Stimulated activated naive CD8-positive, alpha-beta T cell treated with anti-CD3 and anti-CD28 coated beads, Interleukin-15, Interleukin-2, amounts not matched to agents 100 ng/mL and 50 ng/mL, for 24 hours (primary cell): ENCODE results near the gene SPATS1.
"Not testable (repeated sequence)": the region's sequence is repeated elsewhere in the genome, so short reads cannot be mapped to it uniquely, and the experiment has no call there.

Experiments
- H3K27ac Mint-ChIP-seq: one replicate; pipeline ENCODE4 v1.8.0; 2021; ENCODE audit warnings: mild to moderate bottlenecking, mixed read lengths
- H3K27me3 Mint-ChIP-seq: one replicate; pipeline ENCODE4 v1.8.0; 2021; ENCODE audit warnings: mixed read lengths
- H3K36me3 Mint-ChIP-seq: one replicate; pipeline ENCODE4 v1.8.0; 2021; ENCODE audit warnings: low read depth, mixed read lengths
- H3K4me1 Mint-ChIP-seq: one replicate; pipeline ENCODE4 v1.8.0; 2021; ENCODE audit warnings: low read depth, mixed read lengths
- H3K4me3 Mint-ChIP-seq: one replicate; pipeline ENCODE4 v1.8.0; 2021; ENCODE audit warnings: mild to moderate bottlenecking, mixed read lengths
- H3K9me3 Mint-ChIP-seq: one replicate; pipeline ENCODE4 v1.8.0; 2021; ENCODE audit warnings: mixed read lengths

The SPATS1 gene

GRCh38 chr6:44349904-44350649, 7.6 kb downstream of the SPATS1 start:
- Mint-ChIP-seq H3K9me3 (no peaks in the 10 kb centered on the region), H3K36me3 (no peaks in the 10 kb centered on the region), H3K27me3 (no peaks in the 10 kb centered on the region), H3K4me1 (no peaks in the 10 kb centered on the region), H3K27ac (no peak overlapping the region), H3K4me3 (no peak overlapping the region)

DNA sequence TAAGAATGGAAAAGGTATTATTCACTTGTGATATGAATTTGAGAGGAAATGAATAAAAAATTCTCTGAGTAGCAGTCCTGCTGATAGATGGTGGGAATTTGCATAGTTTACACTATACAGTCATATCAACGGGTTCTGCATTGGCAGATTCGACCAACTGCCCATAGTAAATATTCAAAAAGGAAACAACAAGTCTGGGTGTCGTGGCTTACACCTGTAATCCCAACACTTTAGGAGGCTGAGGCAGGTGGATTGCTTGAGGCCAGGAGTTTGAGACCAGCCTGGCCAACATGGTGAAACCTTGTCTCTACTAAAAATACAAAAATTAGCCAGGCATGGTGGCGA, 8.2 kb downstream of the SPATS1 start:
- H3K4me1 Mint-ChIP-seq, H3K4me3 Mint-ChIP-seq, H3K9me3 Mint-ChIP-seq, H3K36me3 Mint-ChIP-seq, H3K27ac Mint-ChIP-seq, H3K27me3 Mint-ChIP-seq: not testable (repeated sequence)

GRCh38 chr6:44352259-44352658, 9.8 kb downstream of the SPATS1 start:
- Mint-ChIP-seq H3K27me3 (peaks cover 5% of the 10 kb centered on the region), H3K4me1 (no peaks in the 10 kb centered on the region), H3K36me3 (no peaks in the 10 kb centered on the region), H3K4me3 (no peak overlapping the region), H3K27ac (no peak overlapping the region), H3K9me3 (no peaks in the 10 kb centered on the region)

DNA sequence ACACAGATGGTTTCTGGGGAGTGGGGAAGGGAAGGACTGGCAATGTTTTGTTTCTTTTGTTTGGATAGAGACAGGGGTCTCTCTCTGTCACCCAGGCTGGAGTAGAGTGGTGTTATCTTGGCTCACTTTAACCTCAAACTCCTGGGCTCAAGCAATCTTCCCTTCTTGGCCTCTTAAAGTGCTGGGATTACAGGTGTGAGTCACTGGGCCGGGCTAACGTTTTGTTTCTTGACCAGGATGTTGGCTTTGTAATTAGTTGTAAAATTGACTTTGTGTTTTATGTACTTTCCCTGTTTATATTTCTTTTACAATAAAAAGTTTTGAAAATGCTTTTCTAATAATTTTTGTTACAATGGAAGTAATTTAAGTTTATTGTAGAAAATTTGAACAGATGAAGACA, 10.9 kb downstream of the SPATS1 start:
- H3K27ac Mint-ChIP-seq, result no peak overlapping the region
- no peak overlapping the region for H3K4me3 Mint-ChIP-seq
- no peaks in the 10 kb centered on the region for H3K4me1 Mint-ChIP-seq
- H3K36me3 Mint-ChIP-seq, result no peaks in the 10 kb centered on the region
- H3K27me3 Mint-ChIP-seq, result peaks cover 11% of the 10 kb centered on the region
- no peaks in the 10 kb centered on the region for H3K9me3 Mint-ChIP-seq

GRCh38 chr6:44355640-44356039, 13.2 kb downstream of the SPATS1 start:
- no peaks in the 10 kb centered on the region for H3K4me1 Mint-ChIP-seq
- peaks cover 11% of the 10 kb centered on the region for H3K27me3 Mint-ChIP-seq
- no peak overlapping the region for H3K27ac Mint-ChIP-seq
- H3K9me3 Mint-ChIP-seq, result no peaks in the 10 kb centered on the region
- no peaks in the 10 kb centered on the region for H3K36me3 Mint-ChIP-seq
- H3K4me3 Mint-ChIP-seq, result no peak overlapping the region

GRCh38 chr6:44356487-44356886, 14.0 kb downstream of the SPATS1 start:
- Mint-ChIP-seq H3K36me3 (no peaks in the 10 kb centered on the region), H3K27ac (no peak overlapping the region), H3K27me3 (peaks cover 11% of the 10 kb centered on the region), H3K9me3 (no peaks in the 10 kb centered on the region), H3K4me1 (no peaks in the 10 kb centered on the region), H3K4me3 (no peak overlapping the region)

DNA sequence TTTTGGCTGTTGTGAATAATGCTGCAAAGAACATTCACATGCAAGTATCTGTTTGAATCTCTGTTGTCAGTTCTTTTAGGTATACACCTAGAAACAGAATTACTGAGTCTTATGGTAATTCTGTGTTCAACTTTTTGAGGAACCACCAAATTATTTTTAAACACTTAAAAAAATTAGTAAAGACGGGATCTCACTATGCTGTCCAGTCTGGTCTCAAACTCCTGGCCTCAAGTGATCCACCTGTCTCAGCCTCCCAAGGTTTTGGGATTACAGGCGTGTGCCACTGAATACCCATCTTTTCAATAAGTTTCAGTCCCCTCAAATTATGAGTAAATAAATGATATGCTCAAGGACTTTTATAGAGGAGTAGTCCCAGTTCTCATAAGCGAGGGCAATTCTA, 17.5 kb downstream of the SPATS1 start:
- Mint-ChIP-seq H3K36me3 (no peaks in the 10 kb centered on the region), H3K9me3 (no peaks in the 10 kb centered on the region), H3K27ac (no peak overlapping the region), H3K4me3 (no peak overlapping the region), H3K27me3 (peaks cover 20% of the 10 kb centered on the region), H3K4me1 (no peaks in the 10 kb centered on the region)

GRCh38 chr6:44361947-44362346, 19.5 kb downstream of the SPATS1 start:
- no peaks in the 10 kb centered on the region for H3K9me3 Mint-ChIP-seq
- no peaks in the 10 kb centered on the region for H3K36me3 Mint-ChIP-seq
- no peak overlapping the region for H3K4me3 Mint-ChIP-seq
- H3K27ac Mint-ChIP-seq, result no peak overlapping the region
- peaks cover 15% of the 10 kb centered on the region for H3K27me3 Mint-ChIP-seq
- no peaks in the 10 kb centered on the region for H3K4me1 Mint-ChIP-seq

GRCh38 chr6:44363377-44363926, 21.0 kb downstream of the SPATS1 start:
- Mint-ChIP-seq H3K27me3 (peaks cover 17% of the 10 kb centered on the region), H3K4me1 (no peaks in the 10 kb centered on the region), H3K27ac (no peak overlapping the region), H3K4me3 (no peak overlapping the region), H3K36me3 (no peaks in the 10 kb centered on the region), H3K9me3 (no peaks in the 10 kb centered on the region)

- Mint-ChIP-seq H3K9me3 (no peaks in the 10 kb centered on the region), H3K27me3 (peaks cover 25% of the 10 kb centered on the region), H3K4me1 (no peaks in the 10 kb centered on the region), H3K4me3 (no peak overlapping the region), H3K36me3 (no peaks in the 10 kb centered on the region), H3K27ac (no peak overlapping the region)
Observed at GRCh38 chr6:44366781-44367180, 24.3 kb downstream of the SPATS1 start.

- H3K27me3 Mint-ChIP-seq, result peaks cover 21% of the 10 kb centered on the region
- H3K27ac Mint-ChIP-seq, result no peak overlapping the region
- H3K36me3 Mint-ChIP-seq, result no peaks in the 10 kb centered on the region
- H3K4me3 Mint-ChIP-seq, result no peak overlapping the region
- no peaks in the 10 kb centered on the region for H3K4me1 Mint-ChIP-seq
- H3K9me3 Mint-ChIP-seq, result no peaks in the 10 kb centered on the region
Observed at GRCh38 chr6:44367681-44368080, 25.2 kb downstream of the SPATS1 start.

DNA sequence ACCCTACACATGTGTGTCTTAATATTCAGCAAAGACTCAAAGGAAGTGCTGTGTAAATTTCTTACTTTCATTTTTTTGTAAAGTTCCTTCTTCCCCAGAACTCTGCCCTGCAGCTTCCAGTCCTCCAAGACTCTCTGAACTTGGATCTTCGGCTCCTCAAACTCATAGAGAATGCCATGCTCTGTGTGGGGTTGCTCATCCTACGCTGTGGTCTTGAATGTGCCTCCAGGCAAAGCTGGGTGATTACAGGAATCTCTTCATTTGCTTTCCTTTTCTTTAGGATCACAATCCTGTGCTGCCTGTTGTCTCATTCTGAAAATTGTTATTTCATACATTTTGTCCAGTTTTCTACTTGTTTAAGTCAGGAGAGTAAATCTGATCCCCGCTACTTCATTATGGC, 30.6 kb downstream of the SPATS1 start:
- H3K27me3 Mint-ChIP-seq, result peaks cover 25% of the 10 kb centered on the region
- no peaks in the 10 kb centered on the region for H3K4me1 Mint-ChIP-seq
- H3K36me3 Mint-ChIP-seq, result no peaks in the 10 kb centered on the region
- H3K27ac Mint-ChIP-seq, result no peak overlapping the region
- no peak overlapping the region for H3K4me3 Mint-ChIP-seq
- no peaks in the 10 kb centered on the region for H3K9me3 Mint-ChIP-seq

DNA sequence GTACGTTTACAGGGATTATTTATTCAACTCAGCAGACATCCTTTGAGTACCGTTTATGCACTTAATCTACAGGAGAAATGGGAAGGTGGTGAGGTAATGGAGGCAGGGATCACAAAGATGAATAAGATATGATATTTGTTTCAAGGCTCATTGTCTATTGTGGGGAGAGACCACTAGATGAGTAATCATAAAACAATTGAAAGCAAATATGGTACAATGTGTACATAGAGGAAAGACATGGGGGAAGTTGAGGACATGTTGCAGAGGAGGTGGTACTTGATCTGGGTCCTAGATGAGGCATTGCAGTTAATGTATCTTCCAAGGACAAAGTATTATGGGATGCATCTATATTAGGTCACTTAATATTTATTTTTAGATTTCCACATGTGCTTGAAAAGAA, 31.3 kb downstream of the SPATS1 start:
- no peak overlapping the region for H3K4me3 Mint-ChIP-seq
- no peak overlapping the region for H3K27ac Mint-ChIP-seq
- H3K4me1 Mint-ChIP-seq, result no peaks in the 10 kb centered on the region
- H3K9me3 Mint-ChIP-seq, result no peaks in the 10 kb centered on the region
- H3K27me3 Mint-ChIP-seq, result peaks cover 17% of the 10 kb centered on the region
- H3K36me3 Mint-ChIP-seq, result no peaks in the 10 kb centered on the region

DNA sequence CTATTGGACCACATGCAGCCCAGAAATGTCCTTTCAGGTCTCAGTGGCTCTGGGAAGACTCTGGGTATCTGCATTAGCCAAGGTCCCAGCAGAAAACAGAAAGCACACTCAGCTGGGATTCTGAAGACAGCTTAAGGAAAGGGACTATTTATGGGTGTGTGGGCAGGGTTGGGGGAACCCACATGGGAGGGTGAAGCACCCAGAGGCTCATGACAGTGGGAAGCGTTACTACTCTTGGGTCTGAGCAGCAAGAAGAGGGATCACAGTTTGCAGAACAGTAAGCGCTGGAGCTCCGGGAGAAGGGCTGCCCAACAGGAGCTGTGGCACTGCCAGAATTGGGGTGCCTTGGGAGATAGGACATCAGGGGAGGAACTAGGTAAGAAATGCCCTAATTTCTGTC, 32.6 kb downstream of the SPATS1 start:
- H3K27ac Mint-ChIP-seq, result no peak overlapping the region

DNA sequence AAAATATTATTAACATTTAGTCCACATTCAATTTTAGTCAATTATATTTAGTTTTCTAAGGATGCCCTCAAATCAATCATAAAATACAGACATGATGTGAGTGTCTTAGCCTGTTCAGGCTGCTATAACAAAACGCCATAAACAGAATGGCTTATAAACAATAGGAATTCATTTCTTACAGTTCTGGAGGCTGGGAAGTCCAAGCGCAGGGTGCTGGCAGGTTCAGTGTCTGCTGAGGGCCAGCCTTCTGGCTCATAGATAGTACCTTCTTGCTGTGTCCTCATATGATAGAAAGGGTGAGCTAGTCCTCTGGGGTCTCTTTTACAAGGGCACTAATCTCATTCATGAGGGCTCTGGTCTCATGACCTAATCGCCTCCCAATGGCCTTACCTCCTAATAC, 35.0 kb downstream of the SPATS1 start:
- Mint-ChIP-seq H3K27ac (no peak overlapping the region), H3K4me1 (no peaks in the 10 kb centered on the region), H3K9me3 (no peaks in the 10 kb centered on the region), H3K4me3 (no peak overlapping the region), H3K36me3 (no peaks in the 10 kb centered on the region), H3K27me3 (peaks cover 16% of the 10 kb centered on the region)

More for the DNA sequence above, 32.6 kb downstream of the SPATS1 start:
- H3K9me3 Mint-ChIP-seq, result no peaks in the 10 kb centered on the region
- peaks cover 13% of the 10 kb centered on the region for H3K27me3 Mint-ChIP-seq
- no peaks in the 10 kb centered on the region for H3K4me1 Mint-ChIP-seq
- H3K4me3 Mint-ChIP-seq, result no peak overlapping the region
- H3K36me3 Mint-ChIP-seq, result no peaks in the 10 kb centered on the region

- no peaks in the 10 kb centered on the region for H3K9me3 Mint-ChIP-seq
- peaks cover 13% of the 10 kb centered on the region for H3K27me3 Mint-ChIP-seq
- H3K4me1 Mint-ChIP-seq, result no peaks in the 10 kb centered on the region
- H3K36me3 Mint-ChIP-seq, result no peaks in the 10 kb centered on the region
- H3K27ac Mint-ChIP-seq, result no peak overlapping the region
- H3K4me3 Mint-ChIP-seq, result no peak overlapping the region
Observed at GRCh38 chr6:44377971-44378370, 35.5 kb downstream of the SPATS1 start.
